IPS DF 6.9 (cell line): ENCODE results near the gene ADAMTSL1.

Experiments
- DNase-seq: peaks from one replicate; pipeline ENCODE4 v3.0.0-alpha.2; 2013; ENCODE audit warnings: low read depth, low spot score
- H3K27ac ChIP-seq: one replicate; pipeline ENCODE4 v1.5.1; 2013; ENCODE audit warnings: low read length, control low read depth
- H3K27me3 ChIP-seq: 2 replicates; pipeline ENCODE4 v1.6.1; 2013; ENCODE audit warnings: mild to moderate bottlenecking, low read length; ENCODE audit not compliant: control insufficient read depth, insufficient read depth
- H3K36me3 ChIP-seq: 2 replicates; pipeline ENCODE4 v1.6.1; 2013; ENCODE audit warnings: low read length; ENCODE audit not compliant: control insufficient read depth, insufficient read depth
- H3K4me1 ChIP-seq: 2 replicates; pipeline ENCODE4 v1.6.1; 2013; ENCODE audit warnings: low read length; ENCODE audit not compliant: control insufficient read depth, insufficient read depth
- H3K4me3 ChIP-seq: 2 replicates; pipeline ENCODE4 v1.5.1; 2013; ENCODE audit warnings: mild to moderate bottlenecking, low read length
- H3K9me3 ChIP-seq: 2 replicates; pipeline ENCODE4 v1.6.1; 2013; ENCODE audit warnings: low read length, inconsistent platforms; ENCODE audit not compliant: control insufficient read depth, insufficient read depth
- WGBS: extraction: QIAGEN DNeasy Blood & Tissue Kit; methylation state at CpG from one replicate; pipeline ENCODE4 v1.1.7; 2013; ENCODE audit warnings: mixed read lengths, missing lambda C conversion rate; ENCODE audit not compliant: insufficient read length, insufficient coverage; 5-methylcytosine and 5-hydroxymethylcytosine counted together

The ADAMTSL1 gene

GRCh38 chr9:18747595-18747994, 273.6 kb downstream of the ADAMTSL1 start:
- Histone ChIP-seq H3K4me3 (no peak overlapping the region), H3K9me3 (no peaks in the 10 kb centered on the region), H3K4me1 (no peaks in the 10 kb centered on the region), H3K36me3 (no peaks in the 10 kb centered on the region), H3K27ac (no peak overlapping the region), H3K27me3 (no peaks in the 10 kb centered on the region)
- no peak for DNase-seq
- WGBS, result no CpG with 5 or more reads among the region's 3 CpGs

GRCh38 chr9:18748251-18748701, 274.3 kb downstream of the ADAMTSL1 start:
- no CpG with 5 or more reads among the region's 1 CpG for WGBS
- Histone ChIP-seq H3K27ac (no peak overlapping the region), H3K9me3 (no peaks in the 10 kb centered on the region), H3K27me3 (no peaks in the 10 kb centered on the region), H3K4me1 (no peaks in the 10 kb centered on the region), H3K4me3 (no peak overlapping the region), H3K36me3 (no peaks in the 10 kb centered on the region)
- DNase-seq, result no peak

GRCh38 chr9:18749711-18750110, 275.8 kb downstream of the ADAMTSL1 start:
- H3K4me3 ChIP-seq, result no peak overlapping the region
- H3K9me3 ChIP-seq, result no peaks in the 10 kb centered on the region
- no peaks in the 10 kb centered on the region for H3K4me1 ChIP-seq
- no peak overlapping the region for H3K27ac ChIP-seq
- no peak for DNase-seq
- no peaks in the 10 kb centered on the region for H3K27me3 ChIP-seq
- no CpG with 5 or more reads among the region's 1 CpG for WGBS
- H3K36me3 ChIP-seq, result no peaks in the 10 kb centered on the region

GRCh38 chr9:18753904-18754303, 280.0 kb downstream of the ADAMTSL1 start:
- H3K4me1 ChIP-seq, result no peaks in the 10 kb centered on the region
- H3K4me3 ChIP-seq, result no peak overlapping the region
- WGBS, result no CpG with 5 or more reads among the region's 4 CpGs
- no peak for DNase-seq
- H3K27ac ChIP-seq, result no peak overlapping the region
- no peaks in the 10 kb centered on the region for H3K36me3 ChIP-seq
- no peaks in the 10 kb centered on the region for H3K27me3 ChIP-seq
- no peaks in the 10 kb centered on the region for H3K9me3 ChIP-seq

GRCh38 chr9:18754537-18754936, 280.6 kb downstream of the ADAMTSL1 start:
- DNase-seq, result no peak
- no CpG with 5 or more reads among the region's 4 CpGs for WGBS
- Histone ChIP-seq H3K4me3 (no peak overlapping the region), H3K36me3 (no peaks in the 10 kb centered on the region), H3K27me3 (no peaks in the 10 kb centered on the region), H3K27ac (no peak overlapping the region), H3K9me3 (no peaks in the 10 kb centered on the region), H3K4me1 (no peaks in the 10 kb centered on the region)

- WGBS, result no CpG with 5 or more reads among the region's 2 CpGs
Observed at GRCh38 chr9:18755263-18755662, 281.3 kb downstream of the ADAMTSL1 start.

GRCh38 chr9:18756712-18757125, 282.8 kb downstream of the ADAMTSL1 start:
- no CpG with 5 or more reads among the region's 3 CpGs for WGBS
- no peak for DNase-seq
- no peak overlapping the region for H3K27ac ChIP-seq
- no peaks in the 10 kb centered on the region for H3K4me1 ChIP-seq
- H3K27me3 ChIP-seq, result no peaks in the 10 kb centered on the region
- no peaks in the 10 kb centered on the region for H3K9me3 ChIP-seq
- H3K36me3 ChIP-seq, result no peaks in the 10 kb centered on the region
- no peak overlapping the region for H3K4me3 ChIP-seq

More at GRCh38 chr9:18755263-18755662, 281.3 kb downstream of the ADAMTSL1 start:
- H3K27ac ChIP-seq, result no peak overlapping the region
- no peaks in the 10 kb centered on the region for H3K4me1 ChIP-seq
- H3K27me3 ChIP-seq, result no peaks in the 10 kb centered on the region
- no peak for DNase-seq
- H3K4me3 ChIP-seq, result no peak overlapping the region
- no peaks in the 10 kb centered on the region for H3K36me3 ChIP-seq
- no peaks in the 10 kb centered on the region for H3K9me3 ChIP-seq

GRCh38 chr9:18759827-18760226, 285.9 kb downstream of the ADAMTSL1 start:
- Histone ChIP-seq H3K27ac (no peak overlapping the region), H3K4me3 (no peak overlapping the region), H3K9me3 (no peaks in the 10 kb centered on the region), H3K36me3 (no peaks in the 10 kb centered on the region), H3K27me3 (no peaks in the 10 kb centered on the region), H3K4me1 (no peaks in the 10 kb centered on the region)
- no peak for DNase-seq
- WGBS, result 100% methylated on average over 2 of the region's 4 CpGs

- WGBS, result no CpG with 5 or more reads among the region's 2 CpGs
- Histone ChIP-seq H3K36me3 (no peaks in the 10 kb centered on the region), H3K4me1 (no peaks in the 10 kb centered on the region), H3K9me3 (no peaks in the 10 kb centered on the region), H3K27me3 (no peaks in the 10 kb centered on the region), H3K4me3 (no peak overlapping the region), H3K27ac (no peak overlapping the region)
- DNase-seq, result no peak
Observed at GRCh38 chr9:18761742-18762300, 287.9 kb downstream of the ADAMTSL1 start.

GRCh38 chr9:18766989-18767550, 293.1 kb downstream of the ADAMTSL1 start:
- no CpG with 5 or more reads among the region's 3 CpGs for WGBS
- no peak overlapping the region for H3K27ac ChIP-seq
- no peaks in the 10 kb centered on the region for H3K36me3 ChIP-seq
- no peaks in the 10 kb centered on the region for H3K27me3 ChIP-seq
- no peak for DNase-seq
- no peak overlapping the region for H3K4me3 ChIP-seq
- H3K9me3 ChIP-seq, result no peaks in the 10 kb centered on the region
- no peaks in the 10 kb centered on the region for H3K4me1 ChIP-seq
